GM06990 (cell line): Measurements from ENCODE around the gene KIF2C.
A peak's percentile ranks its signal among the peaks of the same experiment; 100 is the strongest.

ENCODE experiments used
- DNase-seq: peaks from one replicate; pipeline ENCODE4 v3.0.0-alpha.2; 2011; ENCODE audit not compliant: insufficient read length; ENCODE audit errors: extremely low read depth
- H3K27me3 ChIP-seq: replicated peaks from 2 replicates; pipeline ENCODE4 v1.6.0; 2011; ENCODE audit warnings: low read length; ENCODE audit not compliant: control insufficient read depth, insufficient read depth
- H3K36me3 ChIP-seq: 2 replicates; pipeline ENCODE4 v1.5.1; 2011; ENCODE audit warnings: low read length; ENCODE audit not compliant: control insufficient read depth, insufficient read depth
- H3K4me3 ChIP-seq: replicated peaks from 2 replicates; pipeline ENCODE4 v1.5.1; 2011; ENCODE audit warnings: low read depth, mild to moderate bottlenecking, control low read depth, low read length
- CTCF ChIP-seq: IDR thresholded peaks from 2 replicates; pipeline ENCODE4 v1.5.1; 2011; ENCODE audit warnings: low read length, control low read depth, mild to moderate bottlenecking, inconsistent platforms; ENCODE audit not compliant: insufficient read depth, poor library complexity, severe bottlenecking

The KIF2C gene

GRCh38 chr1:44806025-44806703 lies 66.5 kb downstream of the KIF2C start:
- DNase-seq: no peak
- Histone ChIP-seq H3K4me3 (no peak overlapping the region), H3K36me3 (peaks cover 30% of the 10 kb centered on the region), H3K27me3 (no peaks in the 10 kb centered on the region)
- TF ChIP-seq CTCF: no peak

- Histone ChIP-seq H3K4me3 (no peak within 1 kb of the TSS), H3K27me3 (no peaks in the 10 kb centered on the region), H3K36me3 (peaks cover 30% of the 10 kb centered on the region)
- no peak for DNase-seq
- no peak for TF ChIP-seq CTCF
Observed at GRCh38 chr1:44806704-44807363, 67.2 kb downstream of the KIF2C start, which contains the start of gene DYNLT4. Gene DYNLT4, minus strand, starts transcription at chr1:44807351. Its CDS starts 683 bp downstream, at chr1:44806668.

DNA sequence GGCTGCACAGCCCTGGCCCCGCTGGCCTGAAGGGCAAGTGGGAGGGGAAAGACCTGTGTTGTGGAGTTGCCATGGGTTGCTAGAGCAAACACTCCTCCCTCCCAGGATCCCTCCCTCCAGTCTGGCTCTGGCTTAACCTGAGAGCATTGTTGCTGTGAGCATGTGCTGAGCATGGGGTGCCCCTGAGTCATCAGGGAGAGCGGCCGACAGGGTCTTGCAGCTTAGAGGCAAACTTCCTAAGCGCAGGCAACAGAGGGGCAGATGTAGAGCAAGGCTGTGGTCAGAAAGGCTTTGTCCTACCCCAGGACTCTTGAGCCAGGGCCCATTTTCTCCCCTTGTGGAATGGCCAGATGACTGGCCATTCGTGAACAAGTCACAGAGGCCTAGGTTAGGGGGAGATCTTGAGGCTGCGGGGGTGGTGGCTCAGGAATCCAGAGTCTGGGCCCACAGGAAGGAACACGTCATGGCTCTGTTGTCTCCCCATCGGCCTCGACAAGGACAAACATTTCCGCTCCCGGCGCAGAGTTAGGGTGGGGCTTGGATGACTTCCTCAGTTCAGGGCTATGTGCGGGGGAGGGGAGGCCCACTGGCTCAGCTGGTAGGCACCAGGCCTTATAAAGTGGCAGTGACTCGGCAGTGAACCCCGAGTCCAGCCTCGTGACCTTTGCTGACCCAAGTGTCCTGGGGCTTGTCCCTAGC lies 67.9 kb downstream of the KIF2C start:
- no peak overlapping the region for H3K4me3 ChIP-seq
- no peaks in the 10 kb centered on the region for H3K27me3 ChIP-seq
- peaks cover 28% of the 10 kb centered on the region for H3K36me3 ChIP-seq
- peak; percentile 79 for DNase-seq
- TF ChIP-seq CTCF: no peak

GRCh38 chr1:44808063-44808937 lies 68.7 kb downstream of the KIF2C start, which contains the start of gene BTBD19:
Gene BTBD19, plus strand, starts transcription at chr1:44808523. Its CDS starts 298 bp downstream, at chr1:44808821.
- no peak for TF ChIP-seq CTCF
- peaks cover 23% of the 10 kb centered on the region for H3K36me3 ChIP-seq
- H3K4me3 ChIP-seq: no peak within 1 kb of the TSS
- H3K27me3 ChIP-seq: no peaks in the 10 kb centered on the region
- no peak for DNase-seq

DNA sequence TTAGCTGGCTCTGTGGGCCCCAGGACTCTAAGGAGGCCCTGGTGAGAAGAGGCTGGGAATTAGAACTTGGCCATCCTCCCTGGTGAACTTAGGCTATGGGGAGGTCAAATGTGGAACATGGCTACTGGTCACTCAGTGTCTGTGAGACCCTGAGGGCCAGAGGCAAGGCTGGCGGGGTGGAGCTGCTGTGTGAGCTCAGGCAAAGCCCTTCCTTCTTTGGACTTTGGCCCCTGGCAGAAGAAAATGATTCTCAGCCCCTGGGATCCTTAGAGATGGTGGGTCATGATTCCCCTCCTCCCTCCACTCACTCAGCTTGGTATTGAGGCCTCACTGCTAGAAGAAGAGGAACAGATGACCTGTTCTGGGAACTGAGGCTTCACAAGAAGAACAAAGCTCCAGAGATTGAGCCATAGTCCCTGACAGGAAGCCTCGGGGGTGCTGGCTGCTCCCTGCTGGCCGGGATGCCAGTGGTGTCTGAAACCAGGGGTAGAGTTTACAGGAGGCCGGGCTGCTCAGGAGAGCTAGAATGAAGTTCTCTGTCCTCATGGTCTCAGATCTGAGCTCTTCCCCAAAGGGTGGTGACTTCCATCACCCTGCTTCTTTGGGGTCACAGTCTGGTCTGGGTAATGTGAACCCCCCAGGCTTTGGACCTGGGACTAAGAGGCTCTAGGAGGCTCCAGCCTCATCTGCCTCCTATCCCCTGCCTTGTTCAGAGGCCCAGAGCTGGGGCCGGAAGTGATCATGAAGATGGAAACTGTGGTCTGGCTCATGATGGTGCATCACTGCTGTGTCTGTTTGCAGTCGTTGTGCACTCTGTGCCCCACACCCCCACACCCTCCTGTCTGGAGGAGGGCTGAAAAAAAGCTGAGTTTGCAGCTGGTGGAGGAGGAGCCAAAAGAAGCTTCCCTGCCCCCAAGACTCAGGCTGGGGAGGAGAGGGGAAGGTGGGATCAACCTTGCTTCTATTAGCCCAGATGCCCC lies 69.6 kb downstream of the KIF2C start:
- no peaks in the 10 kb centered on the region for H3K27me3 ChIP-seq
- H3K36me3 ChIP-seq: peaks cover 14% of the 10 kb centered on the region
- H3K4me3 ChIP-seq: no peak overlapping the region
- TF ChIP-seq CTCF: no peak
- peak; percentile 76 for DNase-seq
